SK-N-SH (cell line): Measurements from ENCODE around the gene TMEM178A. TPM values are rescaled to one million over a fixed set of nuclear protein-coding genes. Genes with fewer than 3 reads are reported as not detected.

Experiments used
- CTCF ChIA-PET: fragments of 300-600, 350-600 bp; formaldehyde crosslinking; extraction: SDS; loops from one replicate; lab custom pipeline; 2021; lab: Yijun Ruan, JAX
- POLR2A ChIA-PET: fragments of 350-600 bp; sonication (Branson Sonifier 250); formaldehyde crosslinking; extraction: SDS; loops from one replicate; lab custom pipeline; 2020; ENCODE audit warnings: antibody characterized with exemption, inconsistent platforms; lab: Yijun Ruan, JAX
- DNase-seq: peaks from one replicate; pipeline ENCODE4 v3.0.0; 2012
- H2AFZ ChIP-seq: fragments of 200-600 bp; sonication (generic); 2 replicates; pipeline ENCODE4 v1.8.1; 2016; ENCODE audit warnings: antibody characterized with exemption, mild to moderate bottlenecking, low read depth
- H3F3A ChIP-seq: fragments of 200-600 bp; sonication (generic); replicated peaks from 2 replicates; pipeline ENCODE3; 2016; ENCODE audit warnings: antibody characterized with exemption, mild to moderate bottlenecking; ENCODE audit not compliant: insufficient read depth
- H3K27ac ChIP-seq, 2 experiments: fragments of 200-500 bp in 1 of 2; fragments of 200-600 bp in 1 of 2; sonication (Bioruptor generic) in 1 of 2; sonication (generic), shearing (Covaris generic) in 1 of 2; 2 replicates each; pipeline versions ENCODE4 v1.5.1 to v1.6.1; 2014 to 2016; ENCODE audit warnings: low read depth in 2 of 2, inconsistent platforms in 1 of 2, low read length in 1 of 2, mild to moderate bottlenecking in 1 of 2, mixed read lengths in 1 of 2
- H3K27me3 ChIP-seq: fragments of 200-600 bp; sonication (generic), shearing (Covaris generic); 2 replicates; pipeline ENCODE4 v1.6.1; 2016; ENCODE audit warnings: mixed run types; ENCODE audit not compliant: insufficient read depth
- H3K36me3 ChIP-seq, 2 experiments: fragments of 200-500 bp in 1 of 2; fragments of 200-600 bp in 1 of 2; sonication (Bioruptor generic) in 1 of 2; sonication (generic) in 1 of 2; replicated peaks in 1 of 2; 2 replicates each; pipeline versions ENCODE3 to v1.5.1; 2014 to 2016; ENCODE audit warnings: low read length in 1 of 2, mild to moderate bottlenecking in 1 of 2; ENCODE audit not compliant: insufficient read depth in 2 of 2, control insufficient read depth in 1 of 2
- H3K4me1 ChIP-seq, 2 experiments: fragments of 200-500 bp in 1 of 2; fragments of 200-600 bp in 1 of 2; sonication (Bioruptor generic) in 1 of 2; sonication (generic), shearing (Covaris generic) in 1 of 2; 2 replicates each; pipeline versions ENCODE4 v1.5.1 to v1.6.1; 2014 to 2016; ENCODE audit warnings: low read depth in 1 of 2, low read length in 1 of 2, mixed run types in 1 of 2; ENCODE audit not compliant: insufficient read depth in 2 of 2, control insufficient read depth in 1 of 2
- H3K4me2 ChIP-seq: fragments of 200-600 bp; sonication (generic), shearing (Covaris generic); 2 replicates; pipeline ENCODE4 v1.6.1; 2017; ENCODE audit warnings: mixed run types
- H3K4me3 ChIP-seq, 2 experiments: fragments of 200-500 bp in 1 of 2; fragments of 200-600 bp in 1 of 2; sonication (Bioruptor generic) in 1 of 2; sonication (generic), shearing (Covaris generic) in 1 of 2; 2 replicates each; pipeline versions ENCODE4 v1.5.1 to v1.8.1; 2014 to 2016; ENCODE audit warnings: low read depth in 2 of 2, inconsistent platforms in 1 of 2, low read length in 1 of 2, mild to moderate bottlenecking in 1 of 2, mixed read lengths in 1 of 2, moderate library complexity in 1 of 2
- H3K79me2 ChIP-seq: fragments of 200-600 bp; sonication (generic); 2 replicates; pipeline ENCODE4 v1.8.1; 2017; ENCODE audit warnings: mild to moderate bottlenecking; ENCODE audit not compliant: insufficient read depth
- H3K9ac ChIP-seq: fragments of 200-600 bp; sonication (generic); 2 replicates; pipeline ENCODE4 v1.6.1; 2017; ENCODE audit warnings: mixed run types
- H3K9me2 ChIP-seq: fragments of 200-600 bp; sonication (generic); 2 replicates; pipeline ENCODE4 v1.6.1; 2017; ENCODE audit warnings: mixed run types
- H3K9me3 ChIP-seq: fragments of 200-600 bp; sonication (generic); 2 replicates; pipeline ENCODE4 v1.6.1; 2017; ENCODE audit warnings: mixed run types, mild to moderate bottlenecking, moderate library complexity
- H4K20me1 ChIP-seq: fragments of 200-600 bp; sonication (generic); 2 replicates; pipeline ENCODE4 v1.6.1; 2017; ENCODE audit warnings: mild to moderate bottlenecking, mixed run types; ENCODE audit not compliant: insufficient read depth
- CHD2 ChIP-seq: fragments of 150-350 bp; IDR thresholded peaks from 2 replicates; pipeline ENCODE4 v1.6.1; 2018; ENCODE audit warnings: low read length; ENCODE audit not compliant: partially characterized antibody
- EZH2phosphoT487 ChIP-seq: fragments of 200-600 bp; sonication (generic); IDR thresholded peaks from 2 replicates; pipeline ENCODE4 v1.6.1; 2017; ENCODE audit warnings: low read depth, mixed run types, mild to moderate bottlenecking, antibody characterized with exemption, moderate library complexity, borderline replicate concordance
- FOSL2 ChIP-seq: IDR thresholded peaks from 2 replicates; pipeline ENCODE4 v1.4.0; 2012; ENCODE audit warnings: low read depth, mild to moderate bottlenecking, moderate library complexity, borderline replicate concordance
- FOXM1 ChIP-seq: IDR thresholded peaks from 2 replicates; pipeline ENCODE4 v1.4.0; 2012; ENCODE audit warnings: low read depth, mild to moderate bottlenecking
- GATA2 ChIP-seq: sonication (generic); formaldehyde crosslinking; IDR thresholded peaks from 2 replicates; pipeline ENCODE4 v1.5.0; 2020; ENCODE audit warnings: mild to moderate bottlenecking, missing genetic modification reagents
- JUND ChIP-seq: IDR thresholded peaks from 2 replicates; pipeline ENCODE4 v1.4.0; 2012
- MEF2A ChIP-seq: IDR thresholded peaks from 2 replicates; pipeline ENCODE4 v1.4.0; 2012; ENCODE audit warnings: low read depth, borderline replicate concordance
- MXI1 ChIP-seq: IDR thresholded peaks from 2 replicates; pipeline ENCODE4 v1.6.1; 2012; ENCODE audit warnings: mild to moderate bottlenecking, low read depth, low read length, improper control_type of control experiment
- NFIC ChIP-seq: IDR thresholded peaks from 2 replicates; pipeline ENCODE4 v1.4.0; 2012; ENCODE audit warnings: borderline replicate concordance
- RCOR1 ChIP-seq: fragments of 150-350 bp; IDR thresholded peaks from 2 replicates; pipeline ENCODE4 v1.6.1; 2017; ENCODE audit warnings: antibody characterized with exemption, low read length
- RXRA ChIP-seq: IDR thresholded peaks from 2 replicates; pipeline ENCODE4 v1.4.0; 2012; ENCODE audit warnings: low read depth, mild to moderate bottlenecking, borderline replicate concordance
- WGBS: methylation state at CpG from one replicate; pipeline ENCODE4 v1.1.6; 2017; ENCODE audit warnings: low lambda C conversion rate; 5-methylcytosine and 5-hydroxymethylcytosine counted together
- polyA plus RNA-seq, 3 experiments: library from polyadenylated mRNA; depleted of rRNA; stranded (reverse); fragments of >200 nt; gene quantifications; 2 replicates each; pipeline ENCODE4 v1.2.3, GENCODE V29; 2012
- TF ChIP-seq, protein P1 (sequence below): IDR thresholded peaks from 2 replicates; pipeline ENCODE4 v1.4.0; 2012; ENCODE audit warnings: low read depth, borderline replicate concordance

TMEM178A gene
- polyA plus RNA-seq, 1 of the 3 experiments (the other 2 are of a cell fraction), result 0.84 TPM

- H3K4me2 ChIP-seq, result no peak overlapping the region
- CTCF ChIA-PET, result interaction anchor here (1.2 kb wide), 1 partner anchor 36 kb away, joined by 3 read pairs; no protein-coding TSS in a partner anchor
Observed at GRCh38 chr2:39660612-39661236, 5.0 kb upstream of the TMEM178A start.

DNA sequence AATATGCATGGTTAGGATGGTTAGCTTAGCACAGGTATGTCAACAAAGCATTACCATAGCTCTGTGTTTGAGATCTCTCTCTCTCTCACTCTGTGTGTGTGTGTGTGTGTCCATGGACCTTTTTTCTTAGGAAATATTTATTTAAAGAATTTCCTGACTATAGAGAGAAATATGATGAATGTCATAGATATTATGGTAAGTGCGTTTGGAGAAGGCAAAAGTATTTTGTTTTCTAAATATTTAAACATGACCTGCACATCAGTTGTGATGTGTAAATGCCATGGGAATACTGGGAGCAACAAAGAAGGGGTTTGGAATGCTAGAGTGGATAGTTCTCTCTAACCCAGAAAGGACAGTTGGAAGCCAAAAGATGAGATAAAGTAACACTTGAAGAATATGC is 3.9 kb upstream of the TMEM178A start:
- 53% methylated on average over 1 of the region's 1 CpG for WGBS
- Histone ChIP-seq H4K20me1 (no peaks in the 10 kb centered on the region), H3F3A (no peaks in the 10 kb centered on the region), H3K4me2 (no peak overlapping the region), H3K9me2 (no peaks in the 10 kb centered on the region), H3K9me3 (no peaks in the 10 kb centered on the region), H3K36me3 (no peaks in the 10 kb centered on the region), H2AFZ (no peak overlapping the region), H3K4me1 (peaks cover 4 to 8% of the 10 kb centered on the region in 2 experiments; a peak in 2 of 4 replicates), H3K27me3 (peaks cover 12% of the 10 kb centered on the region), H3K4me3 (no peak overlapping the region), H3K27ac (no peak overlapping the region), H3K9ac (no peak overlapping the region), H3K79me2 (no peaks in the 10 kb centered on the region)
- ChIA-PET CTCF (interaction anchor here (1.5 kb wide), 1 partner anchor 43 kb away, joined by 3 read pairs; no protein-coding TSS in a partner anchor), POLR2A (no interaction called here)
- TF ChIP-seq MEF2A (no peak), GATA2 (CRISPR knock-in tag) (no peak)
- no peak for DNase-seq

More at GRCh38 chr2:39660612-39661236, 5.0 kb upstream of the TMEM178A start:
- Histone ChIP-seq H3K4me1 (no peaks in the 10 kb centered on the region), H3K36me3 (no peaks in the 10 kb centered on the region), H3K9ac (no peak overlapping the region)
- POLR2A ChIA-PET, result no interaction called here
- DNase-seq, result no peak
- TF ChIP-seq FOXM1 (no peak), GATA2 (CRISPR knock-in tag) (no peak), JUND (no peak), RXRA (no peak), MXI1 (no peak), RCOR1 (no peak), CHD2 (no peak), NFIC (no peak), EZH2phosphoT487 (no peak), FOSL2 (no peak)
- TF ChIP-seq, protein P1, sequence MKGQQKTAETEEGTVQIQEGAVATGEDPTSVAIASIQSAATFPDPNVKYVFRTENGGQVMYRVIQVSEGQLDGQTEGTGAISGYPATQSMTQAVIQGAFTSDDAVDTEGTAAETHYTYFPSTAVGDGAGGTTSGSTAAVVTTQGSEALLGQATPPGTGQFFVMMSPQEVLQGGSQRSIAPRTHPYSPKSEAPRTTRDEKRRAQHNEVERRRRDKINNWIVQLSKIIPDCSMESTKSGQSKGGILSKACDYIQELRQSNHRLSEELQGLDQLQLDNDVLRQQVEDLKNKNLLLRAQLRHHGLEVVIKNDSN, result no peak
- TF ChIP-seq, all 33 proteins: peak for 0
- WGBS, result 89% methylated on average over 3 of the region's 3 CpGs
- Histone ChIP-seq H3F3A (no peaks in the 10 kb centered on the region), H3K27me3 (peaks cover 7% of the 10 kb centered on the region), H3K4me3 (no peak overlapping the region), H3K27ac (no peak overlapping the region), H3K9me2 (no peaks in the 10 kb centered on the region), H4K20me1 (no peaks in the 10 kb centered on the region), H2AFZ (no peak overlapping the region), H3K9me3 (no peaks in the 10 kb centered on the region), H3K79me2 (no peaks in the 10 kb centered on the region)
